Lower leg skin (tissue), 4 donors: Measurements from ENCODE around the gene HMSD. TPM values are rescaled to one million over a fixed set of nuclear protein-coding genes. Genes with fewer than 3 reads are reported as not detected.

ENCODE experiments used
- DNase-seq, 2 donors: peaks; one replicate each; pipeline ENCODE4 v3.0.0-alpha.2; 2019; ENCODE audit warnings: low spot score in 2 of 2
- H3K4me3 ChIP-seq: fragments of 200-600 bp; sonication (generic); 2 replicates; pipeline ENCODE4 v1.5.1; 2017; ENCODE audit warnings: mild to moderate bottlenecking, low read depth; ENCODE audit not compliant: poor library complexity, severe bottlenecking
- POLR2A ChIP-seq, 2 donors: fragments of 450-650 bp; IDR thresholded peaks; one replicate each; pipeline ENCODE4 v1.6.1; 2016 to 2017; ENCODE audit warnings: antibody characterized with exemption in 2 of 2, mild to moderate bottlenecking in 1 of 2, moderate library complexity in 1 of 2
- WGBS, 2 donors: methylation state at CpG; one replicate each; pipeline ENCODE4 v1.1.5; 2018; 5-methylcytosine and 5-hydroxymethylcytosine counted together
- intact Hi-C: fragments of 100-400 bp; cut with DNase I; formaldehyde crosslinking; loops from one replicate; pipeline ENCODE4 v1.15.0; 2023; ENCODE audit warnings: low total_unique reads
- total RNA-seq, 4 donors: library from RNA; depleted of rRNA; stranded (reverse); fragments of >200 nt; gene quantifications; one replicate each; pipeline ENCODE4 v1.1.0, GENCODE V29; 2016
- TF ChIP-seq, protein P1 (sequence below), 3 donors: fragments of 450-650 bp; IDR thresholded peaks; one replicate each; pipeline ENCODE4 v1.5.1; 2016; ENCODE audit warnings: antibody characterized with exemption in 3 of 3, mild to moderate bottlenecking in 3 of 3, moderate library complexity in 2 of 3

HMSD gene
- total RNA-seq, 4 donors from 2014 or later, result 0.65 TPM; not detected in 3

- H3K4me3 ChIP-seq, result no peak overlapping the region
- no peak for DNase-seq
- intact Hi-C loops, result no loop called here
- no peak for TF ChIP-seq POLR2A (IDR thresholded peaks at IDR 0.05)
- TF ChIP-seq, protein P1, sequence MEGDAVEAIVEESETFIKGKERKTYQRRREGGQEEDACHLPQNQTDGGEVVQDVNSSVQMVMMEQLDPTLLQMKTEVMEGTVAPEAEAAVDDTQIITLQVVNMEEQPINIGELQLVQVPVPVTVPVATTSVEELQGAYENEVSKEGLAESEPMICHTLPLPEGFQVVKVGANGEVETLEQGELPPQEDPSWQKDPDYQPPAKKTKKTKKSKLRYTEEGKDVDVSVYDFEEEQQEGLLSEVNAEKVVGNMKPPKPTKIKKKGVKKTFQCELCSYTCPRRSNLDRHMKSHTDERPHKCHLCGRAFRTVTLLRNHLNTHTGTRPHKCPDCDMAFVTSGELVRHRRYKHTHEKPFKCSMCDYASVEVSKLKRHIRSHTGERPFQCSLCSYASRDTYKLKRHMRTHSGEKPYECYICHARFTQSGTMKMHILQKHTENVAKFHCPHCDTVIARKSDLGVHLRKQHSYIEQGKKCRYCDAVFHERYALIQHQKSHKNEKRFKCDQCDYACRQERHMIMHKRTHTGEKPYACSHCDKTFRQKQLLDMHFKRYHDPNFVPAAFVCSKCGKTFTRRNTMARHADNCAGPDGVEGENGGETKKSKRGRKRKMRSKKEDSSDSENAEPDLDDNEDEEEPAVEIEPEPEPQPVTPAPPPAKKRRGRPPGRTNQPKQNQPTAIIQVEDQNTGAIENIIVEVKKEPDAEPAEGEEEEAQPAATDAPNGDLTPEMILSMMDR (IDR thresholded peaks at IDR 0.05), result no peak
- WGBS, 2 donors, result 92 to 94% methylated on average over 3 of the region's 3 CpGs
Measured at GRCh38 chr18:63947051-63947790, 1.9 kb upstream of the HMSD start.

DNA sequence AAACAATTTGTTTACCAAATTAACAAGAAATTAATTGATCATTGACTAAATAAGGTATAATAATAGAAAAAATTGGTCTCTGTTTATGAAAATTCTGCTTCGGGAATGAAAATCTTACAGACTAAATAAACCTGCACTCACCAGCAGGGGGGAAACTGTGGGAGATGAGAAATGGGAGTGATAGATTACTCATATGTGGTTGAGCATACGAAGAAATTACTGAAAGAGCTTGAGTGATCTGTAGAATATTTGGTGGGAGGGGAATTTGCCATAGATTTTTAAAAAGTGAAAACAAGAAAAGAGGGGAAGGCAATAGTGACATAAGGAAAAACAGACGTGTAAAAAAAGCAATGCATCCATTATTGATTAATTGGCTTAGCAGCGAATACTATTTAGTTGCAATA lies 2.2 kb downstream of the HMSD start:
- DNase-seq, result no peak
- intact Hi-C loops, result no loop called here
- WGBS, 2 donors, result 67 to 74% methylated on average over 4 of the region's 4 CpGs
- no peak overlapping the region for H3K4me3 ChIP-seq
- TF ChIP-seq POLR2A (IDR thresholded peaks at IDR 0.05), result no peak
- TF ChIP-seq, protein P1 (IDR thresholded peaks at IDR 0.05), result no peak

GRCh38 chr18:63953811-63954210 lies 4.7 kb downstream of the HMSD start:
- H3K4me3 ChIP-seq, result no peak overlapping the region
- intact Hi-C loops, result no loop called here
- TF ChIP-seq, protein P1 (IDR thresholded peaks at IDR 0.05), result no peak
- no peak for TF ChIP-seq POLR2A (IDR thresholded peaks at IDR 0.05)
- DNase-seq, result no peak
- 69 to 73% methylated on average over 5 of the region's 5 CpGs for WGBS, 2 donors

GRCh38 chr18:63956755-63957154 lies 7.7 kb downstream of the HMSD start:
- WGBS, 2 donors, result 45 to 54% methylated on average over 4 of the region's 4 CpGs
- no peak for DNase-seq
- TF ChIP-seq, protein P1 (IDR thresholded peaks at IDR 0.05), result no peak
- no peak for TF ChIP-seq POLR2A (IDR thresholded peaks at IDR 0.05)
- no peak overlapping the region for H3K4me3 ChIP-seq
- intact Hi-C loops, result no loop called here

- no peak for DNase-seq
- H3K4me3 ChIP-seq, result no peak overlapping the region
- WGBS, 2 donors, result 38 to 68% methylated on average over 1 of the region's 1 CpG
- intact Hi-C loops, result no loop called here
- TF ChIP-seq, protein P1 (IDR thresholded peaks at IDR 0.05), result no peak
- no peak for TF ChIP-seq POLR2A (IDR thresholded peaks at IDR 0.05)
Measured at GRCh38 chr18:63960891-63961290, 11.8 kb downstream of the HMSD start.
